Measurements from ENCODE around the gene SMAD3. TPM values are rescaled to one million over a fixed set of nuclear protein-coding genes. Genes with fewer than 3 reads are reported as not detected.
A peak's percentile ranks its signal among the peaks of the same experiment; 100 is the strongest.

The SMAD3 gene
- total RNA-seq, 2 donors from 2014 or later = 30.6 to 45.4 TPM

DNA sequence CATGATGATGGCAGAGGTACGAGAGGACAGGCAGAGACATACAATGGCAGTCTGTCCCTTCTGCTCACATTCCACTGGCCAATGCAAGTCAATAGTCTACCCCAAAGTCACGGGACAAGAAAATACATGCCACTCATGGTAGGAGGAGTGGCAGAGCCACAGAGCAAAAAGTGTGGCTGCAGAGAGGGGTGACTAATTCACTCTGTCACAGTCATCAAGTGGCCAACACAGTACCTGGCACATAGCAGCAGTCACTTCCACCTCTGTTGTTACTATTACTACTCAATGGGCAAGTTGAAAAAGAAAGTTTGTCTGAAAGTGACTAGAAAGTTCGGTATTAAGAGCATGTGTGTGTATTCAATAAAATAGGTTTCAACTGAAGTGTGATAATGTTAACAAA, 91.4 kb downstream of the SMAD3 start:
- peaks cover 6% of the 10 kb centered on the region for H3K4me1 ChIP-seq (replicated peaks)
- TF ChIP-seq POLR2AphosphoS5 (IDR thresholded peaks at IDR 0.05) = no peak
- TF ChIP-seq, protein P1, sequence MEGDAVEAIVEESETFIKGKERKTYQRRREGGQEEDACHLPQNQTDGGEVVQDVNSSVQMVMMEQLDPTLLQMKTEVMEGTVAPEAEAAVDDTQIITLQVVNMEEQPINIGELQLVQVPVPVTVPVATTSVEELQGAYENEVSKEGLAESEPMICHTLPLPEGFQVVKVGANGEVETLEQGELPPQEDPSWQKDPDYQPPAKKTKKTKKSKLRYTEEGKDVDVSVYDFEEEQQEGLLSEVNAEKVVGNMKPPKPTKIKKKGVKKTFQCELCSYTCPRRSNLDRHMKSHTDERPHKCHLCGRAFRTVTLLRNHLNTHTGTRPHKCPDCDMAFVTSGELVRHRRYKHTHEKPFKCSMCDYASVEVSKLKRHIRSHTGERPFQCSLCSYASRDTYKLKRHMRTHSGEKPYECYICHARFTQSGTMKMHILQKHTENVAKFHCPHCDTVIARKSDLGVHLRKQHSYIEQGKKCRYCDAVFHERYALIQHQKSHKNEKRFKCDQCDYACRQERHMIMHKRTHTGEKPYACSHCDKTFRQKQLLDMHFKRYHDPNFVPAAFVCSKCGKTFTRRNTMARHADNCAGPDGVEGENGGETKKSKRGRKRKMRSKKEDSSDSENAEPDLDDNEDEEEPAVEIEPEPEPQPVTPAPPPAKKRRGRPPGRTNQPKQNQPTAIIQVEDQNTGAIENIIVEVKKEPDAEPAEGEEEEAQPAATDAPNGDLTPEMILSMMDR (IDR thresholded peaks at IDR 0.05) = no peak
- no peak for TF ChIP-seq POLR2A (IDR thresholded peaks at IDR 0.05)
- 96% methylated on average over 3 of the region's 3 CpGs for WGBS
- H3K9me3 ChIP-seq = no peaks in the 10 kb centered on the region
- intact Hi-C loops (cut with DNase I) = no loop called here
- no peaks in the 10 kb centered on the region for H3K27me3 ChIP-seq (replicated peaks; ENCODE audit: insufficient read depth)
- H3K36me3 ChIP-seq = no peaks in the 10 kb centered on the region
- DNase-seq (ENCODE audit: low spot score) = no peak
- H3K27ac ChIP-seq = no peak overlapping the region
- H3K4me3 ChIP-seq = no peak overlapping the region

- no peak for TF ChIP-seq POLR2AphosphoS5 (IDR thresholded peaks at IDR 0.05)
- TF ChIP-seq POLR2A (IDR thresholded peaks at IDR 0.05) = no peak
- TF ChIP-seq, protein P1 (IDR thresholded peaks at IDR 0.05) = no peak
- Histone ChIP-seq H3K4me1 (replicated peaks) (peaks cover 6% of the 10 kb centered on the region), H3K36me3 (no peaks in the 10 kb centered on the region), H3K27me3 (replicated peaks; ENCODE audit: insufficient read depth) (no peaks in the 10 kb centered on the region), H3K4me3 (no peak overlapping the region), H3K27ac (peak overlapping the region; percentile 20 to 24), H3K9me3 (no peaks in the 10 kb centered on the region)
- no peak for DNase-seq (ENCODE audit: low spot score)
- 80% methylated on average over 8 of the region's 8 CpGs for WGBS
- intact Hi-C loops (cut with DNase I) = no loop called here
These were observed 92.3 kb downstream of the SMAD3 start for GRCh38 chr15:67157521-67158252.

- no peak for TF ChIP-seq POLR2AphosphoS5 (IDR thresholded peaks at IDR 0.05)
- TF ChIP-seq, protein P1 (IDR thresholded peaks at IDR 0.05) = no peak
- TF ChIP-seq POLR2A (IDR thresholded peaks at IDR 0.05) = no peak
- Histone ChIP-seq H3K27ac (peak overlapping the region in 1 of 2 donors; percentile 44), H3K9me3 (no peaks in the 10 kb centered on the region), H3K36me3 (no peaks in the 10 kb centered on the region), H3K4me1 (replicated peaks) (peaks cover 6% of the 10 kb centered on the region), H3K27me3 (replicated peaks; ENCODE audit: insufficient read depth) (no peaks in the 10 kb centered on the region), H3K4me3 (no peak overlapping the region)
- WGBS = 74% methylated on average over 7 of the region's 7 CpGs
- no peak for DNase-seq (ENCODE audit: low spot score)
- intact Hi-C loops (cut with DNase I) = no loop called here
These were observed 93.0 kb downstream of the SMAD3 start for GRCh38 chr15:67158367-67158766.

- H3K36me3 ChIP-seq = no peaks in the 10 kb centered on the region
- H3K27me3 ChIP-seq (replicated peaks; ENCODE audit: insufficient read depth) = no peaks in the 10 kb centered on the region
- 93% methylated on average over 5 of the region's 5 CpGs for WGBS
- no peaks in the 10 kb centered on the region for H3K9me3 ChIP-seq
- H3K4me1 ChIP-seq (replicated peaks) = peaks cover 6% of the 10 kb centered on the region
- H3K4me3 ChIP-seq = no peak overlapping the region
- no peak for DNase-seq (ENCODE audit: low spot score)
- TF ChIP-seq, protein P1 (IDR thresholded peaks at IDR 0.05) = no peak
- no peak for TF ChIP-seq POLR2A (IDR thresholded peaks at IDR 0.05)
- no peak for TF ChIP-seq POLR2AphosphoS5 (IDR thresholded peaks at IDR 0.05)
- intact Hi-C loops (cut with DNase I) = no loop called here
- no peak overlapping the region for H3K27ac ChIP-seq
These were observed 96.0 kb downstream of the SMAD3 start for GRCh38 chr15:67161412-67161811.

DNA sequence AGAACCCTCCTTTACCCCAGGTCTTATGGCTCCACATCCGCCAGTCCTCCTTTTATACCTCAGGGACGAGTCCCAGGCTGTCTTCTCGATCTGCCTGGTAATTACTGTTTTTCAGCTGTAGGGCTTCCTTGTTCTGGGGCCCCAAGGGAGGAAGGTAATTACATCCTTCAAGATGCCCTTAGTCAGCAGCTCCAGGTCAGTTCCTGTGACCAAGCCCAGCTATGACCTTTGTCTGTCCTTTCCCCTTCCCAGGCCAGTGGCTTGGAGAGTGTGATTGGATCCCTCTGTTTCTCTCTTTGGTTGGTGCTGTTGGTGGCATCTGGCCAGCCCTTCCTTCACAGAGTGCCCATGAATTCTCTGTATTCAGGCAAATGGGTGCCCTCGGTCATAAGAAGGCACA, 96.5 kb downstream of the SMAD3 start:
- H3K36me3 ChIP-seq = no peaks in the 10 kb centered on the region
- no peaks in the 10 kb centered on the region for H3K27me3 ChIP-seq (replicated peaks; ENCODE audit: insufficient read depth)
- no peak overlapping the region for H3K4me3 ChIP-seq
- TF ChIP-seq POLR2A (IDR thresholded peaks at IDR 0.05) (no peak), POLR2AphosphoS5 (IDR thresholded peaks at IDR 0.05) (no peak)
- TF ChIP-seq, protein P1 (IDR thresholded peaks at IDR 0.05) = no peak
- no peak overlapping the region for H3K27ac ChIP-seq
- DNase-seq (ENCODE audit: low spot score) = no peak
- no peaks in the 10 kb centered on the region for H3K9me3 ChIP-seq
- intact Hi-C loops (cut with DNase I) = no loop called here
- peaks cover 6% of the 10 kb centered on the region for H3K4me1 ChIP-seq (replicated peaks)
- WGBS = 92% methylated on average over 4 of the region's 4 CpGs

Measured in prostate gland (tissue), 2 donors.